GM12865 (cell line): Measurements from ENCODE around the gene LDLRAD1.
"Not testable (repeated sequence)": the region's sequence is repeated elsewhere in the genome, so short reads cannot be mapped to it uniquely, and the experiment has no call there.

ENCODE experiments used
- DNase-seq: peaks from one replicate; pipeline ENCODE4 v3.0.0; 2010; ENCODE audit warnings: low read depth
- H3K4me3 ChIP-seq: 2 replicates; pipeline ENCODE4 v1.5.1; 2011; ENCODE audit warnings: mild to moderate bottlenecking, low read depth, low read length, control low read depth
- CTCF ChIP-seq: IDR thresholded peaks from 2 replicates; pipeline ENCODE4 v1.5.1; 2011; ENCODE audit warnings: low read length, control low read depth, low read depth, inconsistent platforms; ENCODE audit not compliant: insufficient read depth; ENCODE audit errors: missing control alignments

The LDLRAD1 gene

GRCh38 chr1:53979712-53980450 lies 38.1 kb downstream of the LDLRAD1 start:
- no peak overlapping the region for H3K4me3 ChIP-seq
- no peak for TF ChIP-seq CTCF
- DNase-seq: no peak

GRCh38 chr1:53975861-53976260 lies 42.1 kb downstream of the LDLRAD1 start:
- DNase-seq: no peak
- no peak for TF ChIP-seq CTCF
- no peak overlapping the region for H3K4me3 ChIP-seq

GRCh38 chr1:53971718-53972117 lies 46.3 kb downstream of the LDLRAD1 start:
- no peak for DNase-seq
- no peak overlapping the region for H3K4me3 ChIP-seq
- no peak for TF ChIP-seq CTCF

GRCh38 chr1:53969323-53969722 lies 48.7 kb downstream of the LDLRAD1 start:
- H3K4me3 ChIP-seq, DNase-seq: not testable (repeated sequence)

- DNase-seq: no peak
- TF ChIP-seq CTCF: no peak
- H3K4me3 ChIP-seq: no peak overlapping the region
These were observed 49.9 kb downstream of the LDLRAD1 start for GRCh38 chr1:53968125-53968513.

- TF ChIP-seq CTCF: no peak
- DNase-seq: no peak
- no peak overlapping the region for H3K4me3 ChIP-seq
These were observed 50.4 kb downstream of the LDLRAD1 start for GRCh38 chr1:53967409-53968124.

- no peak for TF ChIP-seq CTCF
- H3K4me3 ChIP-seq: no peak overlapping the region
- DNase-seq: no peak
These were observed 51.2 kb downstream of the LDLRAD1 start for GRCh38 chr1:53966794-53967193.
